ENCODE measurements around the gene CAV3.

Gene CAV3

GRCh38 chr3:8761866-8762265 is 28.3 kb downstream of the CAV3 start:
- H3K36me3 Mint-ChIP-seq (ENCODE audit: low read depth): no peaks in the 10 kb centered on the region
- H3K27me3 Mint-ChIP-seq: peaks cover 11% of the 10 kb centered on the region
- no peak overlapping the region for H3K27ac Mint-ChIP-seq
- intact Hi-C loops (cut with micrococcal nuclease): no loop called here
- no peaks in the 10 kb centered on the region for H3K4me1 Mint-ChIP-seq (ENCODE audit: low read depth)
- no peak overlapping the region for H3K4me3 Mint-ChIP-seq
- H3K9me3 Mint-ChIP-seq: no peaks in the 10 kb centered on the region

- Mint-ChIP-seq H3K4me1 (ENCODE audit: low read depth) (no peaks in the 10 kb centered on the region), H3K27me3 (peaks cover 18% of the 10 kb centered on the region), H3K4me3 (no peak overlapping the region), H3K27ac (no peak overlapping the region), H3K9me3 (no peaks in the 10 kb centered on the region), H3K36me3 (ENCODE audit: low read depth) (no peaks in the 10 kb centered on the region)
- intact Hi-C loops (cut with micrococcal nuclease): no loop called here
Observed at GRCh38 chr3:8762607-8763377, 29.2 kb downstream of the CAV3 start.

GRCh38 chr3:8764528-8764927 is 30.9 kb downstream of the CAV3 start:
- Mint-ChIP-seq H3K27me3 (peaks cover 34% of the 10 kb centered on the region), H3K27ac (no peak overlapping the region), H3K9me3 (no peaks in the 10 kb centered on the region), H3K4me3 (no peak overlapping the region), H3K4me1 (ENCODE audit: low read depth) (peaks cover 12% of the 10 kb centered on the region), H3K36me3 (ENCODE audit: low read depth) (no peaks in the 10 kb centered on the region)
- intact Hi-C loops (cut with micrococcal nuclease): no loop called here

GRCh38 chr3:8765528-8765927 is 31.9 kb downstream of the CAV3 start:
- Mint-ChIP-seq H3K4me1 (ENCODE audit: low read depth) (peaks cover 14% of the 10 kb centered on the region), H3K9me3 (no peaks in the 10 kb centered on the region), H3K27ac (no peak overlapping the region), H3K4me3 (no peak overlapping the region), H3K36me3 (ENCODE audit: low read depth) (no peaks in the 10 kb centered on the region), H3K27me3 (peaks cover 41% of the 10 kb centered on the region)
- intact Hi-C loops (cut with micrococcal nuclease): no loop called here

- Mint-ChIP-seq H3K9me3 (no peaks in the 10 kb centered on the region), H3K36me3 (ENCODE audit: low read depth) (no peaks in the 10 kb centered on the region), H3K27ac (no peak overlapping the region), H3K27me3 (peaks cover 46% of the 10 kb centered on the region), H3K4me1 (ENCODE audit: low read depth) (peaks cover 14% of the 10 kb centered on the region), H3K4me3 (no peak overlapping the region)
- intact Hi-C loops (cut with micrococcal nuclease): no loop called here
Observed at GRCh38 chr3:8766148-8766547, 32.5 kb downstream of the CAV3 start.

- no peak overlapping the region for H3K27ac Mint-ChIP-seq
- intact Hi-C loops (cut with micrococcal nuclease): no loop called here
Observed at GRCh38 chr3:8767256-8767666, 33.7 kb downstream of the CAV3 start.

GRCh38 chr3:8767667-8768363 is 34.2 kb downstream of the CAV3 start:
- H3K4me1 Mint-ChIP-seq (ENCODE audit: low read depth): peaks cover 14% of the 10 kb centered on the region
- no peak overlapping the region for H3K4me3 Mint-ChIP-seq
- H3K27ac Mint-ChIP-seq: no peak overlapping the region
- H3K36me3 Mint-ChIP-seq (ENCODE audit: low read depth): no peaks in the 10 kb centered on the region
- intact Hi-C loops (cut with micrococcal nuclease): no loop called here
- no peaks in the 10 kb centered on the region for H3K9me3 Mint-ChIP-seq
- H3K27me3 Mint-ChIP-seq: peaks cover 51% of the 10 kb centered on the region

More at GRCh38 chr3:8767256-8767666, 33.7 kb downstream of the CAV3 start:
- no peaks in the 10 kb centered on the region for H3K9me3 Mint-ChIP-seq
- no peak overlapping the region for H3K4me3 Mint-ChIP-seq
- H3K36me3 Mint-ChIP-seq (ENCODE audit: low read depth): no peaks in the 10 kb centered on the region
- H3K4me1 Mint-ChIP-seq (ENCODE audit: low read depth): peaks cover 14% of the 10 kb centered on the region
- H3K27me3 Mint-ChIP-seq: peaks cover 51% of the 10 kb centered on the region

GRCh38 chr3:8768364-8769087 is 34.9 kb downstream of the CAV3 start:
- intact Hi-C loops (cut with micrococcal nuclease): no loop called here
- Mint-ChIP-seq H3K27ac (no peak overlapping the region), H3K4me3 (no peak overlapping the region), H3K27me3 (peaks cover 51% of the 10 kb centered on the region), H3K36me3 (ENCODE audit: low read depth) (no peaks in the 10 kb centered on the region), H3K4me1 (ENCODE audit: low read depth) (peaks cover 14% of the 10 kb centered on the region), H3K9me3 (no peaks in the 10 kb centered on the region)

- no peaks in the 10 kb centered on the region for H3K9me3 Mint-ChIP-seq
- peaks cover 51% of the 10 kb centered on the region for H3K27me3 Mint-ChIP-seq
- no peaks in the 10 kb centered on the region for H3K36me3 Mint-ChIP-seq (ENCODE audit: low read depth)
- intact Hi-C loops (cut with micrococcal nuclease): no loop called here
- H3K27ac Mint-ChIP-seq: no peak within 1 kb of the TSS
- H3K4me3 Mint-ChIP-seq: peak within 1 kb of the TSS; percentile 62
- peaks cover 14% of the 10 kb centered on the region for H3K4me1 Mint-ChIP-seq (ENCODE audit: low read depth)
Observed at GRCh38 chr3:8769088-8769822, 35.7 kb downstream of the CAV3 start, which contains the start of gene OXTR. OXTR (minus strand) TSS chr3:8769613; CDS start chr3:8768187, 1,426 bp downstream.

GRCh38 chr3:8773941-8774542 is 40.4 kb downstream of the CAV3 start:
- no peak overlapping the region for H3K4me3 Mint-ChIP-seq
- H3K27me3 Mint-ChIP-seq: peaks cover 22% of the 10 kb centered on the region
- intact Hi-C loops (cut with micrococcal nuclease): no loop called here
- peaks cover 7% of the 10 kb centered on the region for H3K4me1 Mint-ChIP-seq (ENCODE audit: low read depth)
- H3K36me3 Mint-ChIP-seq (ENCODE audit: low read depth): no peaks in the 10 kb centered on the region
- no peak overlapping the region for H3K27ac Mint-ChIP-seq
- no peaks in the 10 kb centered on the region for H3K9me3 Mint-ChIP-seq

GRCh38 chr3:8775181-8775580 is 41.6 kb downstream of the CAV3 start:
- no peak overlapping the region for H3K4me3 Mint-ChIP-seq
- no peak overlapping the region for H3K27ac Mint-ChIP-seq
- H3K4me1 Mint-ChIP-seq (ENCODE audit: low read depth): peaks cover under 1% of the 10 kb centered on the region
- peaks cover 12% of the 10 kb centered on the region for H3K27me3 Mint-ChIP-seq
- no peaks in the 10 kb centered on the region for H3K9me3 Mint-ChIP-seq
- intact Hi-C loops (cut with micrococcal nuclease): no loop called here
- no peaks in the 10 kb centered on the region for H3K36me3 Mint-ChIP-seq (ENCODE audit: low read depth)

GRCh38 chr3:8775602-8776001 is 42.0 kb downstream of the CAV3 start:
- no peak overlapping the region for H3K27ac Mint-ChIP-seq
- no peaks in the 10 kb centered on the region for H3K36me3 Mint-ChIP-seq (ENCODE audit: low read depth)
- intact Hi-C loops (cut with micrococcal nuclease): no loop called here
- peaks cover 9% of the 10 kb centered on the region for H3K27me3 Mint-ChIP-seq
- no peak overlapping the region for H3K4me3 Mint-ChIP-seq
- peaks cover 4% of the 10 kb centered on the region for H3K4me1 Mint-ChIP-seq (ENCODE audit: low read depth)
- H3K9me3 Mint-ChIP-seq: no peaks in the 10 kb centered on the region

GRCh38 chr3:8776406-8776805 is 42.8 kb downstream of the CAV3 start:
- Mint-ChIP-seq H3K4me3 (no peak overlapping the region), H3K36me3 (ENCODE audit: low read depth) (no peaks in the 10 kb centered on the region), H3K4me1 (ENCODE audit: low read depth) (peaks cover 4% of the 10 kb centered on the region), H3K27me3 (peaks cover 3% of the 10 kb centered on the region), H3K27ac (no peak overlapping the region), H3K9me3 (no peaks in the 10 kb centered on the region)
- intact Hi-C loops (cut with micrococcal nuclease): no loop called here

Measured in dendritic cell treated with granulocyte-macrophage colony-stimulating factor and Interleukin-4, amounts not matched to agents 40 ng/mL and 50 ng/mL, for 4 days (primary cell).